Stimulated activated memory B cell treated with anti-CD40 and anti-IgM and Interleukin-4, amounts not matched to agents 10 μg/mL and 1 μg/mL and 100 μg/mL, for 72 hours (primary cell): ENCODE data around the gene STX8.

Experiments
- ATAC-seq: fragments of 150-1000 bp; cut with Tn5 transposase; 2 replicates; pipeline ENCODE4 v1.10.0; 2021
- H3K27ac Mint-ChIP-seq: one replicate; pipeline ENCODE4 v1.8.0; 2022; ENCODE audit warnings: mild to moderate bottlenecking, mixed read lengths
- H3K27me3 Mint-ChIP-seq: one replicate; pipeline ENCODE4 v1.8.0; 2022; ENCODE audit warnings: mixed read lengths
- H3K36me3 Mint-ChIP-seq: one replicate; pipeline ENCODE4 v1.8.0; 2022; ENCODE audit warnings: mixed read lengths
- H3K4me1 Mint-ChIP-seq: one replicate; pipeline ENCODE4 v1.8.0; 2022; ENCODE audit warnings: mixed read lengths
- H3K4me3 Mint-ChIP-seq: one replicate; pipeline ENCODE4 v1.8.0; 2022; ENCODE audit warnings: mild to moderate bottlenecking, moderate library complexity, mixed read lengths
- H3K9me3 Mint-ChIP-seq: one replicate; pipeline ENCODE4 v1.8.0; 2022; ENCODE audit warnings: mixed read lengths

The STX8 gene

DNA sequence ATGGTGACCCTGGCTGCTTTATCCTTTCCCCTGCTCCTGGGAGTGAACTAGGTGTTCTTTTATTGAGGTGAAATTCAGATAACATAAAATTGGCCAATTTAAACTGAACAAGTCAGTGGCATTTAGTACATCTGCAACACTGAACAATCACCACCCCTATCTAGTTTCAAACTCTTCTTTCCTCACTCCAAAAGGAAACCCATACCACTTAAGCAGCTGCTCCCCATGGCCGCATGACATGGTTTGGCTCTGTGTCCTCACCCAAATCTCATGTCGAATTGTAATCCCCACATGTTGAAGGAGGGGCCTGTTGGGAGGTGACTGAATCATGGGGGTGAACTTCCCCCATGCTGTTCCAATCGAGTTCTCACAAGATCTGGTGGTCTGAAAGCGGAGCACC is 154.1 kb downstream of the STX8 start:
- Mint-ChIP-seq H3K4me1 (no peaks in the 10 kb centered on the region), H3K9me3 (no peaks in the 10 kb centered on the region)

DNA sequence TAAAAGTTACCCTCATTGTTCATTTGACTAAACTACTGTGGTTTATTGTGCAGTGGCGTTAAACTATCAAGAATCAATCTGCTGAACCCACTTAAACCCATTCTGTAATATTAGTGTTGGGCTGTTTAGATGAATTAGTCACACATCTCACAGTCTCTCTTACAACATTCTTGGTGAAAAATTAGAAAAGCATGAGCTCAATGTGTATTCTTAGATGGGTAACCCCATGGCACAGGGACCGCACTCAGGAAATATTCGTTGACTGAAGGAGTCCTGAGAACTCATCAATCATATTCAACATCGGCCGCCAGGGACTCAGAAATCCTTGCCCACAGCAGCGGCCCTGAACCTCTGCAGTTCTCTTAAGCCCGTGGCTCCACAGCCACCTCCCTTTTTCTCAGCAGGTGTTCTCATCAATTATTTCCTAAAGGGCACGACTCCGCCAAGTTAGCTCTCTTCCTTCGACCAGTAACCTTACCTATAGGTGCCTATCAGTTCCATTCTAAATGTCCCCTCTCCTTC is 155.6 kb downstream of the STX8 start:
- Mint-ChIP-seq H3K4me1 (peaks cover 10% of the 10 kb centered on the region), H3K36me3 (peaks cover 56% of the 10 kb centered on the region), H3K27ac (no peak overlapping the region), H3K4me3 (no peak overlapping the region), H3K9me3 (no peaks in the 10 kb centered on the region), H3K27me3 (no peaks in the 10 kb centered on the region)
- no peak for ATAC-seq

More for the DNA sequence above, 154.1 kb downstream of the STX8 start:
- Mint-ChIP-seq H3K4me3 (no peak overlapping the region), H3K27me3 (no peaks in the 10 kb centered on the region), H3K27ac (no peak overlapping the region), H3K36me3 (peaks cover 45% of the 10 kb centered on the region)
- ATAC-seq = no peak

DNA sequence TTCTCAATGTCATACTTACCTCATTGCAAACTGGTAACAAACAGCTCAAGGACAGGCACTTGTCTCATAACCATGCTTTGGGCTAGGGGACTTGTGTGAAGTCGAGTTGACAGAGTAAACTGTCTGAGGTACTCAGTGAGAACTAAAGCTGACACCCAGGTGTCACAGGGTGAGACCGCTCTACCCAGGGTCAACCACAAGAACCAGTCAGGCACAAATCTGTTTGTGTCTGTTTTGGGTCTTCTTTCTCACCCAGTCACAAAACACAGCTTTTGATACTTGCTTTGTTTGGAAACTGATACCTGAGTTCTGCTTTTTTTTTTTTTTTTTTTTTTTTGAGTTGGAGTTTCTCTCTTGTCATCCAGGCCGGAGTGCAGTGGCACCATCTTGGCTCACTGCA is 161.1 kb downstream of the STX8 start:
- H3K4me3 Mint-ChIP-seq = no peak overlapping the region
- H3K27me3 Mint-ChIP-seq = no peaks in the 10 kb centered on the region
- ATAC-seq = peak; percentile 90
- no peaks in the 10 kb centered on the region for H3K9me3 Mint-ChIP-seq
- no peak overlapping the region for H3K27ac Mint-ChIP-seq
- H3K4me1 Mint-ChIP-seq = peaks cover 12% of the 10 kb centered on the region
- peaks cover 33% of the 10 kb centered on the region for H3K36me3 Mint-ChIP-seq

DNA sequence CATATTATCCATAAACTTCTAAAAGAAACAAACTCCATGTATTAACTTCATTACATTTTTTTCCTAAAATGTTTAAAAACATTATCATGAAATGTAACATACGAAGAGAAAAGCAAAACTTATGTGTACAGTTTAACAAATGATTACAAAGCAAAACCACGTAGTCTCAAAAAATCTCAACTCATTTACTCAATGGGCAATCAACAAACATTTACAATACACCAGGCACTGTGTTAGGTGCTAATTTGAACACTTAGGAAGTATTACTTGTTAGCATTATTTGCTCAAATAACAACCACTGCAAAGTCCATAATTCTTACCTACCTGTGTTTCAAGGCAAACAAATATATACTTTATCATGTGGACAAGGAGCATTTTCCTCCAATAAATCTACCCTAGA is 164.9 kb downstream of the STX8 start:
- Mint-ChIP-seq H3K4me1 (peaks cover 9% of the 10 kb centered on the region), H3K27me3 (no peaks in the 10 kb centered on the region), H3K27ac (no peak overlapping the region), H3K9me3 (no peaks in the 10 kb centered on the region), H3K36me3 (peaks cover 20% of the 10 kb centered on the region), H3K4me3 (no peak overlapping the region)
- ATAC-seq = no peak

DNA sequence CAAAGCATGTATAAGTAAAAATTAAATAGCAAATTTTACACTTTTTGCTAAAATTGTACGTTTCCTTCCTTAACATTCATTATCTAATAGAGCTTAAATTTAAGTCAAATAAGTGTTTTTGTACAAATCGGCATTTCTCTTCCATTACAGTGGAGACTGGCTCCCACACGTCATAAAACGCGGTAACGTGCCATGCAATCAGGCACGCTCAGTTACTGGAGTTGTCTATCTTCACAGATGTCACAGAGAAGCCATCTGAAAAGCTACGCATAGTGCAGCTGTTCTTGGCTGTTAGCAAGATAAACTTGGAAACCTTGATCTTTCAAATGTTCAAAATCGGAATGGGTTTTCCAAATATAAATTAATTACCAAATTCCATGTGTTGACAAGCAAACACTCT is 165.3 kb downstream of the STX8 start:
- ATAC-seq = no peak
- no peak overlapping the region for H3K4me3 Mint-ChIP-seq

GRCh38 chr17:9409878-9410277 is 165.7 kb downstream of the STX8 start:
- no peak for ATAC-seq
- Mint-ChIP-seq H3K27ac (no peak overlapping the region), H3K36me3 (peaks cover 15% of the 10 kb centered on the region), H3K4me1 (peaks cover under 1% of the 10 kb centered on the region), H3K27me3 (no peaks in the 10 kb centered on the region), H3K4me3 (no peak overlapping the region), H3K9me3 (no peaks in the 10 kb centered on the region)

More for the DNA sequence above, 165.3 kb downstream of the STX8 start:
- Mint-ChIP-seq H3K27me3 (no peaks in the 10 kb centered on the region), H3K27ac (no peak overlapping the region), H3K36me3 (peaks cover 16% of the 10 kb centered on the region), H3K9me3 (no peaks in the 10 kb centered on the region), H3K4me1 (peaks cover 5% of the 10 kb centered on the region)

GRCh38 chr17:9408868-9409829 is 166.5 kb downstream of the STX8 start:
- no peaks in the 10 kb centered on the region for H3K9me3 Mint-ChIP-seq
- peaks cover 17% of the 10 kb centered on the region for H3K36me3 Mint-ChIP-seq
- no peak overlapping the region for H3K27ac Mint-ChIP-seq
- no peak for ATAC-seq
- H3K4me3 Mint-ChIP-seq = no peak overlapping the region
- H3K27me3 Mint-ChIP-seq = no peaks in the 10 kb centered on the region
- no peaks in the 10 kb centered on the region for H3K4me1 Mint-ChIP-seq

DNA sequence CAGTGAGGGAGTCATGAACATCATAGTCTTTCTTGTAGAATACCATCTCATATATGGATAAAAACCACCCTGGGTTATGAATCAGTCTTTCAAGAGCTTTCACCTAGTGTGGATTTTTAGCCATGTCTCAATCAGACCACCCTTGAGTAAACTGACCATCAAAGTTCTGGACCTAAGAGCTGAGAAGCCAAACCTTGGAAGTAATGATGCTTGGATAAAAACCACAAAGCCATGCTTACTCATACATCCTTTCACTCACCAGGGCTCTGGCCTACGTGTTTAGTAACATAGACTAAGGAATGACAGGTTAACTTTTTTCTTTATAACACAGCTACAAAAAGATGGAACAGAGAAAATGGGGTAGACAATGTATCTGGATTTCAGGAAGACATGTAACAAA is 167.2 kb downstream of the STX8 start:
- Mint-ChIP-seq H3K36me3 (peaks cover 11% of the 10 kb centered on the region), H3K27ac (no peak overlapping the region), H3K27me3 (no peaks in the 10 kb centered on the region), H3K4me3 (no peak overlapping the region), H3K9me3 (no peaks in the 10 kb centered on the region), H3K4me1 (no peaks in the 10 kb centered on the region)
- ATAC-seq = no peak

DNA sequence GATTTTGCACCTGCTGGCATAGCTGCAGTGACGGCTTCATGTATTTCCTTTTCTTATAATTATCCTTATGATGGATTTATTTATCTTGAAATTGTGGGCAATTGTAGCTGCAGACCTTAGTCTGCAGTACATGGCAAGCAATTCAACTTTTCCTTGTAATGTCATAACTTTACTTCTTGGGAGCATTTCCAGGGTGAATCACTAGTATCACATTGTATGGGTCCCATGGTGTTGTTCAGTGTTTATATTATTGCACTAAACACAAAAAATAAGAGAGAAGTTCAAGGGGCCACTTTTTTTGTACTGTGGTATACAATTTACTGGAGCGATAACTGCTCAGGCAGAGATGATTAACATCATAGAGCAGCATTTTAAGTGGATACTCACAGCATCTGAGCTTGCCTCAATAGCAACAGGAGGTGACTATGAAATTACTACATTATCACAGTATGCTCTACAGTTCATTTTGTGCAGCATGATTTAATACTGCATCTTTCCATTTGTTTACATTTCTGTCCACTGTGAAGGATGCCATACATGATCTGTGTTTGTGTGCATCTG is 169.5 kb downstream of the STX8 start:
- Mint-ChIP-seq H3K27ac (no peak overlapping the region), H3K36me3 (peaks cover 20% of the 10 kb centered on the region), H3K27me3 (no peaks in the 10 kb centered on the region), H3K4me3 (no peak overlapping the region), H3K9me3 (peaks cover 3% of the 10 kb centered on the region), H3K4me1 (no peaks in the 10 kb centered on the region)
- ATAC-seq = no peak

DNA sequence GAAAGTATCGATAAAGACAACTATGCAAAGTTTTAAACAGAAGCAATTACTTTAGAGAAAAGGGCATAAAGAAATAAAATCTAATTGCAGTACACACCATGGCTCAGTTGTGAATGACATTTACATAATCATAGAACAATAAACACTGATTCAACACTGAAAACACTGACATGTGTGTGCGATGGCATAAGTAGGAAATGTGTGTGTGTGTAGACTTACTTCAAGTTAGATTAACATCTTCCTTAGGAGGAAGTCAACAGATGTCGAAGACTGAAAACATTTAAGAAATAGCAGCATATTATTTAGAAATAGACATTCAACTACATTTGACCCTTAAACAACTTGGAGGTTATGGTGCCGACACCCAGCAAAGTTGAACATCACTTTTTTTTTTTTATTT is 172.4 kb downstream of the STX8 start:
- Mint-ChIP-seq H3K9me3 (peaks cover 3% of the 10 kb centered on the region), H3K36me3 (peaks cover 32% of the 10 kb centered on the region), H3K4me1 (no peaks in the 10 kb centered on the region), H3K27ac (no peak overlapping the region), H3K4me3 (no peak overlapping the region), H3K27me3 (no peaks in the 10 kb centered on the region)
- ATAC-seq = no peak

DNA sequence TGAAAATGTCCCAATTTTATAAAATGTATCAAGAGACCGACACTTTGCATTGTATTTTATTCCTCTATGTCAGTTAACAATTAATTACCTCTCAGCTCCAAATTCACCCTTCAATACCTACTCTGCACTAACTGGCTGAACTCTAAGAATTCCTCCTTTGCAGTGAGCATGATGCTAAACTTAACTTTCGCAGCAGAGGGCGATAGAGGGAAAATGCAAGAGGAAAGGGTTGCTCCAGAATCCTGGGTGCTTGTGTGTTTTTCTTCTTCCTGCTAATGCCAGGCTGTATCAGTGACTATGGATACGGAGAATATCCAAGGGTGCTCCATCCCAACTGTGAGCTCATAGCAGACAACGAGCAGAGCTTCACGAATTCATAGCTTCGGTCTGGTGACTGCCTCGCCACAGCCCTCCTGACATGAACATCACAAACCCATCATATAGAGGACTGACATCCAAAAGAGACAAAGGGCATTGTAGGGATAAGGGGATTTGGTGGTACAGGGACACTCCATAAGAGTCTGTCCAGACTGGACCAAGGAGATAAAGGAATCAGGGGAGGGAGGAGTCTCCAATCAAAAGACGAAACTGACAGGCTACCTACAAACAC is 172.9 kb downstream of the STX8 start:
- ATAC-seq = no peak
- Mint-ChIP-seq H3K4me3 (no peak overlapping the region), H3K4me1 (no peaks in the 10 kb centered on the region), H3K36me3 (peaks cover 36% of the 10 kb centered on the region), H3K27ac (no peak overlapping the region), H3K9me3 (peaks cover 3% of the 10 kb centered on the region), H3K27me3 (no peaks in the 10 kb centered on the region)

DNA sequence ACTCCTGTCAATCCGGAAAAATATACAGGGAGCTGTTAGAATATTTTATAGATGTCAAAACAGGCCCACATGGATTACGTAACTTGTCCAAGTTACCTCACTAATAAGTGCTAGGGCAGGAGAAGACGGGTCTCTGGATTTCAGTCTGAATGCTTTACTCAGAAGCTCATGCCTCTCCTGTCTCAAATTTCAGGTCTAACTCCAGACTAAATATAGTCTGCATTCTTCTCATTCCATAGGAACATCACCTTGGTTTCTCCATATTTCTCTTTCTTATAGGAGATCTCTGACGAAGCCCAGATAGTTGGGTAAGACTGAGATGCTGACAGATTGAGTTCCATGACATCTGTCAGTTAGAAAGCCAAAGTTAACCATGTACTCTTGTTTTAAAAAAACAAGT is 174.2 kb downstream of the STX8 start:
- Mint-ChIP-seq H3K27ac (no peak overlapping the region), H3K27me3 (no peaks in the 10 kb centered on the region), H3K4me1 (no peaks in the 10 kb centered on the region), H3K36me3 (peaks cover 48% of the 10 kb centered on the region), H3K4me3 (no peak overlapping the region), H3K9me3 (peaks cover 3% of the 10 kb centered on the region)
- no peak for ATAC-seq

GRCh38 chr17:9389111-9389527 is 186.5 kb downstream of the STX8 start:
- ATAC-seq = peak; percentile 87
- Mint-ChIP-seq H3K4me1 (peaks cover 9% of the 10 kb centered on the region), H3K27me3 (no peaks in the 10 kb centered on the region), H3K27ac (no peak overlapping the region), H3K4me3 (no peak overlapping the region), H3K9me3 (peaks cover 16% of the 10 kb centered on the region), H3K36me3 (peaks cover 30% of the 10 kb centered on the region)

- no peaks in the 10 kb centered on the region for H3K27me3 Mint-ChIP-seq
- H3K36me3 Mint-ChIP-seq = peaks cover 15% of the 10 kb centered on the region
- no peak overlapping the region for H3K27ac Mint-ChIP-seq
- peaks cover 17% of the 10 kb centered on the region for H3K4me1 Mint-ChIP-seq
- H3K4me3 Mint-ChIP-seq = no peak overlapping the region
- no peak for ATAC-seq
- peaks cover 1% of the 10 kb centered on the region for H3K9me3 Mint-ChIP-seq
Observed at GRCh38 chr17:9386401-9386800, 189.2 kb downstream of the STX8 start.

DNA sequence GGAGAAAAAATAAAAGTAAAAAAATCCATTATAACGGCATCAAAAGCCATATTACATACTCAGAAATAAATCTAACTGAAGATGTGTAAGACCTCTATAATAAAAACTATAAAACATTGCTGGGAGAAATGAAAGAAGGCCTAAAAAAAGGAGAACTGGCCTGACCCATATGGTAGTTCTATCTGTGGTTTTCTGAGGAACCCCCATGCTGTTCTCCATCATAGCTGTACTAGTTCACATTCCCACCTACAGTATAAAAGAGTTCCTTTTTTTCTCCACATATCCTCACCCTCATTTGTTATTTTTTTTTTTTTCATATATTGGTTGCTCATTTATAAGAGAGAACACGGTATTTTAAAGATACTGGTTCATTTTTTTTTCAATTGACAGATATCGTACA is 191.8 kb downstream of the STX8 start:
- no peaks in the 10 kb centered on the region for H3K9me3 Mint-ChIP-seq
- ATAC-seq = no peak
- no peak overlapping the region for H3K4me3 Mint-ChIP-seq
- H3K36me3 Mint-ChIP-seq = peaks cover 17% of the 10 kb centered on the region
- peaks cover 10% of the 10 kb centered on the region for H3K4me1 Mint-ChIP-seq
- no peaks in the 10 kb centered on the region for H3K27me3 Mint-ChIP-seq
- H3K27ac Mint-ChIP-seq = no peak overlapping the region
